Fibroblast of skin of left quadriceps (primary cell): ENCODE data around the gene CHAC1.
"Not testable (repeated sequence)": the region's sequence is repeated elsewhere in the genome, so short reads cannot be mapped to it uniquely, and the experiment has no call there.

ENCODE experiments used
- DNase-seq, 2 experiments: peaks; one replicate each; pipeline ENCODE4 v3.0.0-alpha.2; 2013; ENCODE audit warnings: low read depth in 2 of 2

CHAC1 gene

DNA sequence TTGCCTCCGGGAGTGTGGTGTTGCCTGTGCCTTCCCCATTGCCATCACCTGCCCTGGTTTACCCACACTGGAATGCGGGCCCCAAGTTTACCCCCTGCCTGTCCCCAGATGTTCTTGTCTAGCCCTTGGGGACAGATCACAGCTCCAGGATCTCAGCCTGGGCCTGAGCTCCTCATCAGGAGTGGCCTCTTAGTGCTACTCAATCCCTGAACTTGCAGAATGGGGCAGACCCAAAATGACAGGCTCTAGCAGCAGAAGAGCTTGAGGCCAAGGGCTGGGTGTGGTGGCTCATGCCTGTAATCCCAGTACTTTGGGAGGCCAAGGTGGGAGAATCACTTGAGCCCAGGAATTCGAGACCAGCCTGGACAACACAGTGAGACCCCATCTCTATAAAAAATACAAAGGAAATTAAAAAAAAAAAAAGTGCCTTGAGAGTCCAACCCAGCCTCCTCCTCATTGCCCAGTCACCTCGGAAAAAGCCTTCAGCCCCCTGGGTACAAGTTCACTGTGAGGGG, 3.8 kb downstream of the CHAC1 start:
- no peak for DNase-seq

DNA sequence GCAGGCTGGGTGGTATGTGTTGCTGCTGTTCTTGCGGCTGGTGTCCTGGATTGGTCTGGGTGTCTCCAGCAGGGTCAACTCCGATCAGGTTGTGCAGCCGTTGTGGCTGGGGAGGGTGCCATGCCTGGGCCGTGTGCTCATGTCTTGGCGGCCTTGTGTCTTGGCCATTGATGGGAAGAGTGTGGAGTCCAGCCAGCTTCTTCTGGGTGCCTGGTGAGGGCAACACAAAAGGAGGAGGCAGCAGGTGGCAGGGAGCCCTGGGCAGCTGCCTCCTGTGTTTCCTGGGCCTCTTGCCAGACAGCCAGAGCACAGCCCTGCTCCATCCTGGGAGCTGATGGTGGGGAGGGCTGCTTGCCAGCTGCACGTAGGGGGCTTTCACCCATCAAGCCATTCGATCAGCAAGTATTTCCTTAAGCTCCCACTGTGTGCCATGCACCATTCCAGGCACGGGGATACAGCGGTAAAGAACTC, 4.3 kb downstream of the CHAC1 start:
- no peak for DNase-seq

DNA sequence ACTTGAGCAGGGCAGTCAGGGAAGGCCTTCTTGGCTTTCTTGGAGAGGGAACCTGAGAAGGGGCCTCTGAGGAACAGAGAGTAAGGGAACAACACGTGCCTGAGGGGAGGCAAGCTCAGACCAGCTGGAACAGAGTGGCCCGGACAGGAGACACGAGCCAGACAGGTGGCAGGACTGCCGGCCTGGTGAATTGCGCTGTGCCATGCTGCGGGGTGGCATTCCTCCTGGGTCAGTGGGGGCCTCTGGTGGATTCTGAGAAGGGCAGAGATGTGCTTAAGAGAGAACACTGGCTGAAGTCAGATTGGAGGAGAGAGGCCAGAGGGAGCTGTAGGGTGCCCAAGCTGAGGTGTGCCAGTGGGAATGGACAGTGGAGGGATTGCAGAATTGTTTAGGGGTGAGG, 4.9 kb downstream of the CHAC1 start:
- no peak for DNase-seq

DNA sequence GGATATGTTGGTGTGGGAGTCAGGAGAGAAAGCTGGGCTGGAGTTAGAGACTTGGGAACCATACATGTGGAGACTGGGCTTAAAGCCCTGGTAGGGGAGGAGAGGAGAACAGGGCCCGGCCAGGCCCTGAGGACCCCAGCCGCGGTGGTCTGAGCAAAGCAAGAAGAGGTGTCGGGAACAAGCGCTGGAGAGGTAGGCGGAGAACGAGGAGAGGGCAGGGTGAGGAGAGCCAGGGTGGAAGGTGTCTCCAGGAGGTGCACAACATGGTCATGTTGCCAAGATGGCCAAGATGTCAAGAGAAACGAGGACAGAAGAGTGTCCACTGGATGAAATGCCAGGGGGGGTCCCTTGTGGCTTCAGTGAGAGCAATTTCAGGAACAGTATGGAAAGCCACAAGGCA, 5.5 kb downstream of the CHAC1 start:
- DNase-seq: no peak

DNA sequence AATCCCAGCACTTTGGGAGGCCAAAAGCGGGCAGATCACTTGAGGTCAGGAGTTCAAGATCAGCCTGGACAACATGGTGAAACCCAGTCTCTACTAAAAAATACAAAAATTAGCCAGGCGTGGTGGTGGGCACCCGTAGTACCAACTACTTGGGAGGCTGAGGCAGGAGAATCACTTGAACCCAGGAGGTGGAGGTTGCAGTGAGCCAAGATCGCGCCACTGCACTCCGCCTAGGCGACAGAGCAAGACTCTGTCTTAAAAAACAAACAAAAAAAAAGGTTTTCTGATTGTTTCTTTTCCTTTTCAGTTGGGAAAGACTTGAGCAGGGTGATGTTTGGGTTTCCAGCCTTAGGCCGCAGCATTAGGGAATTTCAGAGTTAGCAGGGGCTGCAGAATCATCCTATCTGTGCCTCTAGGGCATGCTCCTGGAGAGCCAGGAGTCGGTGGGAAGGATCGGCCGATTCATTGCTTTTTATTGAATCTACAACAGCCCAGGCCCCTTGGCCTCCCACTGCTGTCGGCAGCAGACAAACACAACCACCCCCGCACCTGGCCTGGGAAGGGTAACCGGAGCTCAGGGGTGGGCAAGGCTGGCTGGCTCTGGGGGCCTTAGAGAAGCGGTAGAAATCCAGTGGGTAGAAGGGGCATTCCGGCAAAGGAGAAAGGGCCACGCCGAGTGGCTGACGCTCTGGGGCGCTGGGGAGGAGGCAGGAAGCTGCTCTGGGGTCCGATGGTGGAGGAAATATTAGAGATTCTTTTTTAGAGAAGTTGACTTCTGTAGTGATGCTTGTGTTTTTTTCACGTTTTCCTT, 6.3 kb downstream of the CHAC1 start:
- no peak for DNase-seq

DNA sequence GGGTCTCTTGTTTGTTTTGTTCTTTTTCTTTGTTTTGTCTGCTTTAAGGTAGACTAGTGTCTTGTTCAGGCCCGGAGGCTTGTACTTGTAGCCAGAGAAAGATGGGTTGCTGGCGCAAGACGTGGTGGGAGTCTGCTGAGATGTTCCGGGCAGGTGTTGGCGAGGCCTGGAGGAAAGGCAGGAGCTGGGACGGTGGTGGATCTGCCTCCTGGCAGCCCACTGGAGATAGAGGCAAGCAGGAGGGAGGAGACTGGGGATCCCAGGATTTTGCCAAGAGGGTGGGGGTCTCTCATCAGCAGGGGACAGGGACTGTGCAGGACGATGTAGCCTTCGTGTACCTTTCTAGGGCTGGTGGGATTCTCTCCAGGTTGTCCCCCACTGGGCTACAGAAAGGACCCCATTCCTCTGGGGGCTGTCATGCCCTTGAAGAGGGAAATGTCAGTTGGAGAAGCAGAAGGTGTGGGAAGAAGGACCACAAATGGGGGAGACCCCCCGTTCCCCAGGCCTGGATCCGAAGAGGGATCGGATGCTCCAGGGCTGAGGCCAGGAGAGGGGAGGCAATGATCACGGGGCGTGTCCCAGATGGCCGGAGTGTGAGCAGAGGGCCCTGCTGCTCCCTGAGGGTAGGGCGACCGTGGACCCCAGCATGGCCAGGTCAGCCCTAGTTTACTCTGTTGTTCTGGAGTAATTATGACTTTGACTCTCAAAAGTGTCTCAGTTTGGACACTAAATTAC, 7.0 kb downstream of the CHAC1 start:
- no peak for DNase-seq

DNA sequence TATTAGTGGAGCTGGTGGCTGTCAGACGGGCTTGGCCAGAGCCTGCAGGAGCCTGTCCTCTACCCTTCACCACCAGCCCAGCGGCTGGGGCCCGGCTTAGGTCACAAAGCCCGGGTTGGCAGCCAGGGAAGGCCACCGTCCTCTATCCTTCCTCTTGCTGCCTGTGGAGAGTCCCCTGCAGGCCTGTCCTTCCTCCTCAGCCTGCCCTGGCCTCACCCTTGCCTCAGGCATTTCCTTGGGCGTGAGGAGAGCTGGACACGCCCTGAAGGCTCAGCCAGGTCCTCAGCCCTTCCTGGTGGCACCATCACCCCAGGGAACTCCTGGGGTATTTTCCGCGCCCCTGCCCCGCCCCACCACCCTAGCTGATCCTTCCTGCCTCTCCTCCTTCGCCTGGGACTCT, 7.7 kb downstream of the CHAC1 start:
- DNase-seq: no peak

DNA sequence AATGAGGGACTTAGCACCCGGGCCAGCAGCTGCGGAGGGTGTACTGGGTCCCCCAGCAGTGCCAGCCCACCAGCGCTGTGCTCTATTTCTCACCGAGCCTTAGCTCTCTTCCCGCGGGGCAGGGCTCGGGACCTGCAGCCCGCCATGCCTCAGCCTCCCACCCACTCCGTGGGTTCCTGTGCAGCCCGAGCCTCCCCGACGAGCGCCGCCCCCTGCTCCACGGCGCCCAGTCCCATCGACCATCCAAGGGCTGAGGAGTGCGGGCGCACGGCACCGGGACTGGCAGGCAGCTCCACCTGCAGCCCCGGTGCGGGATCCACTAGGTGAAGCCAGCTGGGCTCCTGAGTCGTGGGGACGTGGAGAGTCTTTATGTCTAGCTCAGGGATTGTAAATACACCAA, 8.5 kb downstream of the CHAC1 start:
- not testable (repeated sequence) for DNase-seq

DNA sequence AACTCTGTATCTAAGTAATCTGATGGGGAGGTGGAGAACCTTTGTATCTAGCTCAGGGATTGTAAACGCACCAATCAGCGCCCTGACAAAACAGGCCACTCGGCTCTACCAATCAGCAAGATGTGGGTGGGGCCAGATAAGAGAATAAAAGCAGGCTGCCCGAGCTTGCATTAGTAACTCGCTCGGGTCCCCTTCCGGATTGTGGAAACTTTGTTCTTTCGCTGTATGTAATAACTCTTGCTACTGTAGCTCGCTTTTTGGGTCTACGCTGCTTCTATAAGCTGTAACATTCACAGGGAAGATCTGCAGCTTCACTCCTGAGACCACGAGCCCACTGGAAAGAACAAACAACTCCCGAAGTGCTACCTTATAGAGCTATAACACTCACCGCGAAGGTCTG, 9.0 kb downstream of the CHAC1 start:
- DNase-seq: not testable (repeated sequence)

DNA sequence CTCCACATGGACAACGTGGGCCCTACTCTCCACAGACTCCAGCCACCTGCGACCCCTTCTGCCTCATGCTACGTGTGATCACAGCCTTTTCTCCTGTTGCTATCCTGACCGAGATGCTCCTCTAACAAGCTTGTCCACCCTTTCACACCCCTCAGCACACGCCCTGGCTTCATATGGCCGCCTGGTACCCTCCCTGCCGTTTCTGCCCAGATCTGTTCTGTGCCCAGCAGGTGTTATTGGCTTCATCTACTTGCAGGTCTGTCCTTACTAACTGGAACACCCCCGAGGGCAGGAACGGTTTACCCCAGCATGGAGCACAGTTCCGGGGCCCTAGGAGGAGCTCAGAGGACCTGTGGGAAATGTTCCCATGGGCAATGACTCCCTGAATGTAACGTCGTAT, 9.9 kb downstream of the CHAC1 start:
- no peak for DNase-seq

DNA sequence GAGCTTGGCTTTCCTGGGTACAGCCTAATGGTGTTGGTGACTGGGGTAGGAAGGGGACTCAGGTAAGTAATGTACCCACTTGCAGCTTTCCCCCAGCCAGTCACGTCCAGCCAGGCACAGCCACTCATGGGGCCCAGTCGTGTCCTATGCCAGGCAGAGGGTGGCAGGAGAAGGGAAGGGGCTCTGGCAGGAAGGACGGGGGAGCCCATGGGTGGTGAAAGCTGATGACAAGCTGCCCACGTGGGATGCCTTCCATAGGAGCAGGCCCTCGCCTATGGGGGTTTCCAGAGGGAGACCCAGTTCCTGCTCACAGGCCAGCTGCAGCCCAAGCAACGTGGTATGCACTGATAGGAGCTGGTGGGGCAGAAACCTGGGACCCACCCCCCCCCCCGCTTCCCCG, 10.7 kb downstream of the CHAC1 start:
- no peak for DNase-seq

DNA sequence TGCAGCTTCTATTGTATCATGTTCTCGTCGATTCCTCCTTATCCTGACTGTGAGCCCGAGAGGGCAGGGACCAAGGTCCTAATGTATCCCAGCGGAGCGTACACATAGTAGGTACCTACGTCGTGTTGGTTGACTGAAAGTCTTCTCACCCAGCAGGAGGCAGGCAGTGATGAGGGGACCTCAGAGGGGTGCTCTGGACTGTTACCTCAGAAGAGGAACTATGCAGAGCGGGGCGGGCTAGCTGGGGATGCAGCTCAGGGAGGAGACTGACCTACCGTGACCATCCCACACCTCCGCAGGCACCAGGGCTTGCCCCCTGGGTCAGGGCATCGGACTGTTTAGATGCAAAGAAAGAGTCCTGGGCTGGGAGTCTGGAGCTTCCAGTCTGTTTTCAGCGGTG, 11.4 kb downstream of the CHAC1 start:
- no peak for DNase-seq

DNA sequence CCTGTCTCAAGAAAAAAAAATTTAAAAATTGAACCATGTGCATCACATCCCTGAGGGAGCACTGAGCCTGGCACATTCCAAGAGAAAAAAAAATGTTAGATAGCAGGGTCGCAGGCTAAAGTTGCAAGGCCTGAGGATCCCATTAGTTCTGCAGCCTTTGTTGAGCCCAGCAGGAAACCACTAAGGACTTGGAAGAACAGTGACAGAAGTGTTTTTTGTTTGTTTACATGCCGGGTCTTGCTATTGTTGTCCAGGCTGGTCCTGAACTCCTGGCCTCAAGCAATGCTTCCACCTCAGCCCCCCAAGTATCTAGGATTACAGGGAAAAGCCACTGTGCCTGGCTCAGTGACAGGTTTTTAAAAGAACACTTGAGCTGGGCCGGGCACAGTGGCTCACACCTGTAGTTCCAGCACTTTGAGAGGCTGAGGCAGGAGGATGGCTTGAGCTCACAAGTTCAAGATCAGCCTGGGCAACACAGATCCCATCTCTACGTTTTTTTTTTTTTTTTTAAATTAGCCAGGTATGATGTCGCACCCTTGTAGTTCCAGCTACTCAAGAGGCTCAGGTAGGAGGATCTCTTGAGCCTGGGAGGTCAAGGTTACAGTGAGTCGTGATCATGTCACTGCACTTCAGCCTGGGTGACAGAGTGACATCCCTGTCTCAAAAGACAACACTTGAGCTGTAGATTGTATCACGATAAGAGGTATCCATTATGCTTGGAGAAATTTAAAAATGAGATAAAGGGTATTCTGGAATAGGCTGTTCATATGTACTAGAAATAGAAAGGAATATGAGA, 15.2 kb downstream of the CHAC1 start:
- no peak for DNase-seq

DNA sequence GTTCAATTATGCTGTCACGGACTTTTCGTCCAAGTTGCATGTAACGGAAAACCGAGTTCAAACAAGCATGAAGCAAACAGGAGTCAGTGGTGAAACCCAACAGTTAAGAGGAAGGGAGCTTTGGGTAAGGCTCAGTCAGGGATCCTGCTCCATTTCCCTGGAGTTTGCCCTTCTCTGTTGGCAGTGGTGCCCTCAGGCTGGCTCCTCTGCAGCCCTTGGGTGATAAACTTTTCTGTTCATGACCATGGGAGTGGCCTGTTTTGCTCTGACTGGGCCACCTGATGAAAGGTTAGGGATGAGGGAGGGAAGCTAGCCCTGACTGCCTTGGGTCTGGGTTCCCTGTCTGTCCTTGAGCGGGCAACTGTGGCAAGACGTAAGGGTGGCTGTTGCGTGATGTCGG, 16.1 kb downstream of the CHAC1 start:
- DNase-seq: no peak

DNA sequence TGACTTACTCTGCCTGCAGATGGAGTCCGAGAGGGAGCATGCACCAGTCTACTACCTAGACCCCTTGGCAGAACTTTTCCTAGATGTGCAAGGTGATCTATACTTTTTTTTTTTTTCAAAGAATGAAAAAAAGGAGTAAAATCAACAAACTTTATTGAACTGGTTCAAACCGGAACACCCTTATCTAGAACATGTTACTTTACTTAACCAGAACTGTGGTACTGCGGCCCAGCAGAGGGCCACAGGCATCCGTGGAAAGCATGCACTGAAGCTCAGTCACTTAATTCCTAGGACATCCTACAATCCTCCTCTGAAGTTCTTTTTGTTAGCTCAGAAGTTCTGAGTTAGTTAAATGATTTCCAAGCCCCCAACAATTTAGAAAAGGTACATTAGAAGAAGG, 21.6 kb downstream of the CHAC1 start:
- no peak for DNase-seq

DNA sequence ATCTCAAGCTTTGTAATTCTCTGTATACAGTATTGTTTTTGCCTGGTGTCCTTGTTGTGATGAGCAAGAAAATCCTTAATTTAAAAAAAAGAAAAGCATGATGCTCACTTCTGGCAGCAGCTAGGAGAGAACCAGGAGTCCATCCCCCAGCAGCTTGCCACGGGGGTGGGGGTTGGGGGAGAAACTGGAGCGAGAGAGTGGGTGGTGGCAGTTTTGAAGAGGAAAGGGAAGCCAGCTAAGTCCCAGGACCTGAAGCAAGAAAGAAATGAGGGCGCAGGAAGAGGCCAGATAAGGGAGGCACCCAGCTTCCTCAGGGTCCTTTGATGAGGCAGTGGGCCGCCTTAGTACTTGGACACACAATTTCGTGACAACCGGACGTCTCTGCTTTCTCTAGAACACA, 23.5 kb downstream of the CHAC1 start:
- no peak for DNase-seq

DNA sequence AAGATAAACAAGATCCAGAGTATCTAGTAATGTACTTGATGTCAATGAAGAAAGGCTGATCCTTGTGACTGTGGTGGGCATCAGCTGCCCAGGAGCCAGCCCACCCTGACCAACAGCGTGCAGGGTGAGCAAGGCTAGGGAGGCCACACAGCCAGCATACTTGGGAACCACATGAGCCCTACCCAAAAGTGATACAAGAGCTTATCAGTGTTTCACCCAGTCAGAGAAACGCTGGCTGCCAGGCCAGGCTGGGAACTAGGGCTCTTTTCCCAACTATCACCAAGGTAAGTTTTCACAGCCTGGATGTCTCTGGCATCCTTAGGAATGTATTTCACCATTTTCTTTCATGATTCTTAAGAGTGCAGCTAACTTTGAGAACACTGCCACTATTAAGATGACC, 24.9 kb downstream of the CHAC1 start:
- DNase-seq: no peak

DNA sequence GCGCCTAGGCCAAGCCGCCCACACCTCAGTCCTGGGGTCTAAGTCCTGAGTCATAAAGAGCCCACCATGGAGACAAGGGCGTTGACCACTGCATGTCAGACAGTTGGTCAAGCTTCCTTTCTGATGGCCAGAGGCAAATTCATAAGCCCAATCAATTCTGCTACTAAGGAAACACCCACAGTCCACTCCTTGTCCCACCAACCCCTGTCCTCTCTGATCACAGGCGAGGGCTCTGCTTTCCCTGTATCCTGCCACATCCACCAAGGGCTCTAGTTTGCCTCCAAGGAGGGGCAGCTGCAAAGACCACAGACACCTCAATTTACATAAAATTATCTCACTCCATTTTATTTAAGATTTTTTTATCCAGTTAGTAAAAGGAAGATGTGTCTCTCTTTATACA, 25.3 kb downstream of the CHAC1 start:
- no peak for DNase-seq

DNA sequence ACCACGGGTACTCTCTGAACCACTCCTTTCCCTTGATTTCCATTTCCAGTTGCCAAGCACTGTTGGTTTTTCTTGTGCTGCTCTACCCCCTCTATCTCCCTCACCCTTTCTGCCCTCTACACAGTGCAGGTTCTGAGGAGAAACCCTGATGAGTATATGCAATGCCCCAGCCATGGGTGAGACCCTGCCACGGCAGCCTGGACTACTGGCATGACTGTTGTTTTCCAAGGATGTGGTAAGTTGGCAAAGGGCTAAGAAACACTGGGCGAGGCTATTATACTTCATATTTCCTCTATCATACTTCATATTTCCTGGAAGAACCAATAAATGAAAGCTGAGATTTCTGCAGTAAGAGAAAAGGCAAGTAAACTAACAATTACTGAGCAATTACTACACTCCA, 27.9 kb downstream of the CHAC1 start:
- no peak for DNase-seq

DNA sequence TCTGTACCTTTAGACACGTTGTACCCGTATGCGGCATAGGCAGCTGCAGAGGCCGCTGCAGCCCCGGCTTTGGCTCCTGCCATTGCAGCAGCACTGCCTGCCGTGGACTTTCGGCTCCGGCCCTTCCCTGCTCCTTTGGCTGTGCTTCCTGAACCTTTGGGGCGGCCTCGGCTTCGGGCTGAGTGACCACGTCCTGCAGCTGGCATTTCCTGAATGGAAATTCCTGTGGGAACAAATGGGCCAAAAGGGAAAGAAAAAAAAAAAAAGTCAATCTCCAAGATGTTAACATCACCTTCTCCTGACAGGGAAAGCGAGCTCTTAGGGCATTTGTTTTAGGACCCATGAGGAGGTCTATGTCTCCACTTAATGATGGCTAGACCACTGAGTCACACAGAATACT, 29.6 kb downstream of the CHAC1 start:
- DNase-seq: no peak

DNA sequence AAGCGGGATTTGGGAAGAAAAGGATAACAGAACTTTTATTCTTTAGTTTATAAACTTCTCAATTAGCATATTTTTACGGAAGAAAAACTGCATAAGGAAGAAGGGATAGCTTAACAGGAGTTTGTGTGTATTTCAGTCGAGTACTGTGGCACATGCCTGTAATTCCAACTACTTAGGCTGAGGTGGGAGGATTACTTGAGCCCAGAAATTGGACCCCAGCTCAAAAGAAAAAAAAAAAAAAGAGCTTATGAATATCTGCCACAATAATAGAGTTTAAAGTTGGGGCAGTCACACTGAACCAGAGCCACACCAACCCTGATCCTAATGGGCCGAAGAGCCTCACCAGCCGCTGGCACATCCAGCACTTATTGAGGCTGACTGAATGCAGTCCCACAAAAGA, 31.1 kb downstream of the CHAC1 start:
- DNase-seq: no peak

DNA sequence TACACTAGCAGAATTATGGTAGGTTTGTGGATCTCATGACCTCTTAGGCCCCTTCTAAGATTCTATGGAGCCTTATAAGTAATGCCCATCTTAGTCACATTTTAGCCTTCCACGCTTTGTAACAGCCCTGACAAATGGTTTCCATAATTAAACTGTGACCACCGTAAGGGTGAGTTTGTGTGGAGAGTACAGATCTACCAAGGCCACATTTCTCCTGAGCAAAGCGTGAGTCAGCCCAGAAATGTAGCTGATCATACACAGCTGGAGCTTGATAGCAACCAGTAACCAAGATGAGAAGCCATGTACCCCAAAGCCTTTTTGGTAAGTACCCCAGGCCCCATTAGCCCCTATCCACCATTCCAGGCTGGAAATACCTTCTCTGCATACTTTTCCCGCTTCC, 31.7 kb downstream of the CHAC1 start:
- peak; percentile 43 to 47 for DNase-seq
